Vagina (tissue), 2 donors: Measurements from ENCODE around the gene C15orf39.

Experiments used
- POLR2A ChIP-seq, 2 donors: fragments of 450-650 bp; IDR thresholded peaks; one replicate each; pipeline ENCODE4 v1.6.1; 2017; ENCODE audit warnings: antibody characterized with exemption in 2 of 2, mild to moderate bottlenecking in 2 of 2, moderate library complexity in 2 of 2
- POLR2AphosphoS5 ChIP-seq, 2 donors: sonication (generic); formaldehyde crosslinking; IDR thresholded peaks; one replicate each; pipeline ENCODE4 v1.9.0; 2017; ENCODE audit warnings: antibody characterized with exemption in 2 of 2, mild to moderate bottlenecking in 2 of 2, low read depth in 1 of 2; ENCODE audit not compliant: insufficient read depth in 1 of 2

DNA sequence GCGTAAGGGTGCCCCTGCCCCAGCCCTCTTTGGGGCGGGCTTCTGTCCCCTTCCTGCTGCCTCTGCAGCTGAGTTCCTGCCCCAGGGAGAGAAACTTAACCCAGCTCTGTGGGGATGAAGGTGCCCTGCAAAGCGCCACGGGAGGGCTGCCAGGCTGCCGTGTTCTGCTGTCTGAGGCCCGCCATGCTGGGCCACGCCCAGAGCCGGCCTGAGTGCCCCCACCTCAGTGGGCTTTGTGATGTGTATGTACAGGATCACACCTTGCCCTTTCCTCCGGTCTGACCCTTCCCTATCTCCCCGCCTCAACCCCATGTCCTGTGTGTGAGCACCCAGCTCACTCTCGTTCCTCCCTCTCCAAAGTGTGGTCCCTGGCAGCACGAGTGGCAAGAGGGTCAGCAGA, 22.6 kb downstream of the C15orf39 start:
- TF ChIP-seq POLR2AphosphoS5 (IDR thresholded peaks at IDR 0.05; ENCODE audit: insufficient read depth in 1 of 2, low read depth in 1 of 2) (no peak), POLR2A (IDR thresholded peaks at IDR 0.05) (no peak)
